CD4-positive, CD25-positive, alpha-beta regulatory T cell (primary cell): ENCODE results near the gene NUP93. TPM values are rescaled to one million over a fixed set of nuclear protein-coding genes. Genes with fewer than 3 reads are reported as not detected.

ENCODE experiments used
- ATAC-seq, 2 donors: fragments of 150-1000 bp; cut with Tn5 transposase; one replicate each; pipeline ENCODE4 v1.10.0; 2021; ENCODE audit warnings: low read depth in 2 of 2, moderate number of reproducible peaks in 2 of 2, moderate library complexity in 1 of 2
- DNase-seq, 3 donors: peaks; one replicate each; pipeline versions ENCODE4 v3.0.0 to v3.0.0-alpha.2; 2012 to 2022; ENCODE audit warnings: mixed read lengths in 1 of 3
- H3K27ac ChIP-seq: one replicate; pipeline ENCODE4 v1.7.0; 2013; ENCODE audit warnings: mild to moderate bottlenecking, low read length; ENCODE audit not compliant: insufficient read depth, poor library complexity, severe bottlenecking
- H3K27me3 ChIP-seq: one replicate; pipeline ENCODE4 v1.7.0; 2013; ENCODE audit warnings: low read length; ENCODE audit not compliant: control insufficient read depth, insufficient read depth
- H3K36me3 ChIP-seq: one replicate; pipeline ENCODE4 v1.7.0; 2013; ENCODE audit warnings: mild to moderate bottlenecking, low read length, moderate library complexity; ENCODE audit not compliant: control insufficient read depth, insufficient read depth
- H3K4me1 ChIP-seq: 2 replicates; pipeline ENCODE4 v1.7.0; 2013; ENCODE audit warnings: mild to moderate bottlenecking, low read length; ENCODE audit not compliant: insufficient read depth, control insufficient read depth, poor library complexity, severe bottlenecking
- H3K4me3 ChIP-seq: one replicate; pipeline ENCODE4 v1.7.0; 2013; ENCODE audit warnings: low read depth, mild to moderate bottlenecking, low read length, moderate library complexity
- H3K9me3 ChIP-seq, 2 experiments: 1 replicate in 1 of 2; 2 replicates in 1 of 2; pipeline ENCODE4 v1.7.0; 2013; ENCODE audit warnings: low read length in 2 of 2, mild to moderate bottlenecking in 1 of 2, moderate library complexity in 1 of 2; ENCODE audit not compliant: control insufficient read depth in 2 of 2
- H3K27ac Mint-ChIP-seq, 3 donors: one replicate each; pipeline ENCODE4 v1.8.0; 2020 to 2022; ENCODE audit warnings: mild to moderate bottlenecking in 3 of 3, mixed read lengths in 3 of 3, moderate library complexity in 2 of 3
- H3K27me3 Mint-ChIP-seq: one replicate; pipeline ENCODE4 v1.8.0; 2022; ENCODE audit warnings: mild to moderate bottlenecking, mixed read lengths
- H3K36me3 Mint-ChIP-seq: one replicate; pipeline ENCODE4 v1.8.0; 2020; ENCODE audit warnings: mixed read lengths
- H3K4me1 Mint-ChIP-seq, 4 donors: one replicate each; pipeline ENCODE4 v1.8.0; 2020 to 2022; ENCODE audit warnings: mixed read lengths in 4 of 4, mild to moderate bottlenecking in 1 of 4
- H3K4me3 Mint-ChIP-seq, 4 donors: one replicate each; pipeline ENCODE4 v1.8.0; 2020 to 2022; ENCODE audit warnings: mild to moderate bottlenecking in 4 of 4, mixed read lengths in 4 of 4, moderate library complexity in 3 of 4
- H3K9me3 Mint-ChIP-seq, 7 donors: one replicate each; pipeline ENCODE4 v1.8.0; 2020 to 2022; ENCODE audit warnings: mixed read lengths in 7 of 7, mild to moderate bottlenecking in 3 of 7, moderate library complexity in 2 of 7
- polyA plus RNA-seq, 4 donors: library from polyadenylated mRNA; unstranded; fragments of 300-500 nt; fragmentation: Illumina TruSeq; gene quantifications; one replicate each; pipeline ENCODE4 v1.2.3, GENCODE V29; 2021
- total RNA-seq: library from RNA; stranded (reverse); gene quantifications from one replicate; pipeline ENCODE4 v1.2.3, GENCODE V29; 2022

NUP93 gene
- total and polyA plus RNA-seq, 5 donors from 2014 or later, result 55.0 to 92.7 (median 77.8) TPM

DNA sequence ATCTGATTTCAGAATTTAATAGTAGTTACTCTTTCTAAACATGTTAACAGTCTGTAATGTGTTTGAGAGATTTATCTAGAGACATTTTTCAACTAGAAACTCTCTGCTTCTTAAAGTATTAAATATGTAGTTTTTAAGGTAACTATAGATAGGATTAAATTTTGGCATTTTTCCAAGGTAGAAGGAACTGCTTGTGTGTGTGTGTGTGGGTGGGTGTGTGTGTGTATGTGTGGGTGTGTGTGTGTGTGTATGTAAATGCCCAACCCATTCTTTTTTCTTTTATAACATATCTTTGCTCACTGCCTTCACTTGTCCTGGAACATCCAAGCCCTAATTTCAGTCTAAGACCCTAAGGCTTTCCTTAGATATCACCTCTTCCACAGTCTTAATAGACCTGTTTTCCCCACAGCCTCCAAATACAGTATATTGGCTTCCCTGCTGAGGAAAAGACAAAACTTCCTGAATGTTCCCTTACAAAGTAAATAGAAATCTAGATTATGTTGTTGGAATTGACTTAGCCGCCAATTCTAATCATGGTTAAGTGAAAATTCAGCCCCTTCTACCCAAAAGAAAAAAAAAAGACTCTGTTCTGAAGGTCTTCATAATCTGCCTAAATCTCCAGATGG, 33.5 kb downstream of the NUP93 start:
- no peaks in the 10 kb centered on the region for H3K9me3 ChIP-seq
- H3K36me3 ChIP-seq, result peaks cover 23% of the 10 kb centered on the region
- peaks cover 6 to 28% (median 7%) of the 10 kb centered on the region in 4 donors for H3K4me1 Mint-ChIP-seq
- peaks cover 37% of the 10 kb centered on the region for H3K36me3 Mint-ChIP-seq
- ATAC-seq (no peak), DNase-seq (no peak)
- no peaks in the 10 kb centered on the region for H3K27me3 Mint-ChIP-seq
- H3K27ac Mint-ChIP-seq, result peak overlapping the region in 2 of 3 donors; percentile 48 to 78
- no peak overlapping the region for H3K4me3 Mint-ChIP-seq
- no peak overlapping the region for H3K27ac ChIP-seq
- no peaks in the 10 kb centered on the region for H3K27me3 ChIP-seq
- H3K4me1 ChIP-seq, result peaks cover 7% of the 10 kb centered on the region
- no peak overlapping the region for H3K4me3 ChIP-seq
- H3K9me3 Mint-ChIP-seq, result no peaks in the 10 kb centered on the region

DNA sequence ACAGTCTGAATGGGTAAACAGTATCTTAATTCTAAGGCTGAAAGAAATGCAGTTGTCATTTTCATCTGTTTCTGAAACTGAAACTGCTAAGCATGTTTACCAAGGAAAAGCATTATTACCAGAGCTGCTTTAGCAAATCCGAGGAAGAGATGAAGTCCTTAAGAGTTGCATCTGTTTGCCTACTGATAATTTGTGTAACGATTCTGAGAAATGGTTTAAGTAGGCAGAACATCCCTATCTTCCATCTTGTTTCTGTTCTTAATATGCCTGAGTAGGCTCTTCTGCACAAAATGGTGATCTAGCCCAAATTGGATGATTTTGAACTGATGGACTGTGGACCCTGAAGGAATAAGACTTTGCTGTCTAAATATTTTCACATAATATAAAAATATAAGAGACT, 34.9 kb downstream of the NUP93 start:
- Histone ChIP-seq H3K9me3 (no peaks in the 10 kb centered on the region), H3K4me1 (peaks cover 7% of the 10 kb centered on the region), H3K36me3 (peaks cover 18% of the 10 kb centered on the region), H3K27ac (no peak overlapping the region), H3K27me3 (no peaks in the 10 kb centered on the region), H3K4me3 (no peak overlapping the region)
- Mint-ChIP-seq H3K27me3 (no peaks in the 10 kb centered on the region), H3K4me3 (no peak overlapping the region), H3K36me3 (peaks cover 26% of the 10 kb centered on the region), H3K27ac (peak overlapping the region in 1 of 3 donors; percentile 78), H3K9me3 (peaks cover 0 to 1% (median 0%) of the 10 kb centered on the region in 7 donors), H3K4me1 (peaks cover 4 to 26% (median 8%) of the 10 kb centered on the region in 4 donors)
- ATAC-seq (no peak), DNase-seq (peak in 1 of 3 donors; percentile 27)

DNA sequence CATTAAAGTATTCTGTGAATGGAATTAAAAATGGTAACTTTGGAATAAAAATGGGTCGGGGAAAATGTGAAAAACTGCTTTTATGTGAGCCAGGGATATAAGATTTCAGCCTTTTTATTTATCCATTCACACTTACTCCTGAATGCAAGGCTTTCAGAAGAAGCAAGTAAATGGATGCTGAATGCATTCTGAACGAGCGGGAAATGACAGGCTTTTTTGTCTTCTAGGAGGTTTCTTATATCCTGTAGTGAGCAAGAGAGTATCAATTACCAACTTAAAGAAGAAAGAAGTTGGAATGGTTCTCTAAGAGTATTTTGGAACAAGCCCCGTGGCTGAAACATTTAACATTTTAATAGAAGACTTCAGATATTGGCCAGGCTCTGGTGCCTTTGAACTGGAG, 36.0 kb downstream of the NUP93 start:
- peaks cover 10 to 34% (median 13%) of the 10 kb centered on the region in 4 donors for H3K4me1 Mint-ChIP-seq
- peaks cover 7% of the 10 kb centered on the region for H3K4me1 ChIP-seq
- H3K9me3 Mint-ChIP-seq, result peaks cover 0 to 3% (median 0%) of the 10 kb centered on the region in 7 donors
- H3K27me3 ChIP-seq, result no peaks in the 10 kb centered on the region
- peaks cover 11% of the 10 kb centered on the region for H3K36me3 ChIP-seq
- no peak overlapping the region for H3K4me3 ChIP-seq
- no peak overlapping the region for H3K4me3 Mint-ChIP-seq
- H3K27me3 Mint-ChIP-seq, result no peaks in the 10 kb centered on the region
- no peaks in the 10 kb centered on the region for H3K9me3 ChIP-seq
- peaks cover 22% of the 10 kb centered on the region for H3K36me3 Mint-ChIP-seq
- no peak overlapping the region for H3K27ac Mint-ChIP-seq
- no peak overlapping the region for H3K27ac ChIP-seq
- no peak for ATAC-seq
- no peak for DNase-seq

DNA sequence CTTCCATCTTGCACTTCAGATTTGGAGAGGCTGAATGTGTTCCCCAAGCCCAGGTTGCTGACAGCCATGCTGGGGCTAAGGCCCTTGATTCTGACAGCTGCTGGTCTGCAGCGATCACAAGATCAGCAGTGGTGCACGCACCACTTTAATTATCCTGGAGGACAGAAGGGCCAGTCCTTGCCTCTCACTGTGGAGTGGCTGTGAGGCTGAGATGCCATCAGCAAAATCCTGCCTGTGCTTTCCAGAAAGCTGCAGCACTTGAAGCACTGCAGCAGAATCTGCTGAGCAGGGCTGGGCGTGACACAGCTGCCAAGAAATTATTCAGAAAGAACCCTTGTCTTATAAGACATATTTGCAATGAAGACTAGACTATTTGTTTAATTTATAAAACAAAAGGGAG, 37.1 kb downstream of the NUP93 start:
- Histone ChIP-seq H3K4me3 (no peak overlapping the region), H3K9me3 (no peaks in the 10 kb centered on the region), H3K27me3 (no peaks in the 10 kb centered on the region), H3K27ac (no peak overlapping the region), H3K36me3 (peaks cover 4% of the 10 kb centered on the region), H3K4me1 (peaks cover 9% of the 10 kb centered on the region)
- H3K27me3 Mint-ChIP-seq, result no peaks in the 10 kb centered on the region
- H3K4me1 Mint-ChIP-seq, result peaks cover 13 to 45% (median 23%) of the 10 kb centered on the region in 4 donors
- H3K27ac Mint-ChIP-seq, result no peak overlapping the region
- peaks cover 17% of the 10 kb centered on the region for H3K36me3 Mint-ChIP-seq
- ATAC-seq (no peak), DNase-seq (no peak)
- H3K4me3 Mint-ChIP-seq, result no peak overlapping the region
- H3K9me3 Mint-ChIP-seq, result peaks cover 0 to 3% (median 0%) of the 10 kb centered on the region in 7 donors

DNA sequence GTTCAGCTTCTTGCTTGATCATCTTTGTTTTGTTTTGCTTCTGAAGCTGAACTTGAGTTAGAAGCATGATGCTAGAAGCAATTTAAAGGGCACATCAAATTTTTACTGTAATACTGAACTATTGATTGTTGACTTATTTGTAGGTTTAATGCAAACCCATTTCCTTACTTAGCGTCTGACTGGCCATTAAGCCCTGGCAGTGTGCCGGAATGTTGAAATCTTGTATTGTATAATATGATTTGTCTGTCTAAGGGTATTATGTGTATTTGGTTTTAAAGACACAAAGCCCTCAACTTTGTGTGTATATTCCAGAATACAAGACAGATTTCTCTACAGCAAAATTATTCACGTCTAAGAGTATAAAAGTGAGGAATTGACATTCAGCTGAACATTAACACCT, 39.7 kb downstream of the NUP93 start:
- Histone ChIP-seq H3K27ac (no peak overlapping the region), H3K4me1 (peaks cover 7% of the 10 kb centered on the region), H3K27me3 (no peaks in the 10 kb centered on the region), H3K4me3 (no peak overlapping the region), H3K36me3 (peaks cover 4% of the 10 kb centered on the region), H3K9me3 (no peaks in the 10 kb centered on the region)
- no peak for ATAC-seq
- DNase-seq, result no peak
- peaks cover 0 to 3% (median 0%) of the 10 kb centered on the region in 7 donors for H3K9me3 Mint-ChIP-seq
- no peaks in the 10 kb centered on the region for H3K27me3 Mint-ChIP-seq
- no peak overlapping the region for H3K27ac Mint-ChIP-seq
- H3K4me3 Mint-ChIP-seq, result no peak overlapping the region
- H3K4me1 Mint-ChIP-seq, result peaks cover 17 to 31% (median 26%) of the 10 kb centered on the region in 4 donors
- H3K36me3 Mint-ChIP-seq, result peaks cover 20% of the 10 kb centered on the region

DNA sequence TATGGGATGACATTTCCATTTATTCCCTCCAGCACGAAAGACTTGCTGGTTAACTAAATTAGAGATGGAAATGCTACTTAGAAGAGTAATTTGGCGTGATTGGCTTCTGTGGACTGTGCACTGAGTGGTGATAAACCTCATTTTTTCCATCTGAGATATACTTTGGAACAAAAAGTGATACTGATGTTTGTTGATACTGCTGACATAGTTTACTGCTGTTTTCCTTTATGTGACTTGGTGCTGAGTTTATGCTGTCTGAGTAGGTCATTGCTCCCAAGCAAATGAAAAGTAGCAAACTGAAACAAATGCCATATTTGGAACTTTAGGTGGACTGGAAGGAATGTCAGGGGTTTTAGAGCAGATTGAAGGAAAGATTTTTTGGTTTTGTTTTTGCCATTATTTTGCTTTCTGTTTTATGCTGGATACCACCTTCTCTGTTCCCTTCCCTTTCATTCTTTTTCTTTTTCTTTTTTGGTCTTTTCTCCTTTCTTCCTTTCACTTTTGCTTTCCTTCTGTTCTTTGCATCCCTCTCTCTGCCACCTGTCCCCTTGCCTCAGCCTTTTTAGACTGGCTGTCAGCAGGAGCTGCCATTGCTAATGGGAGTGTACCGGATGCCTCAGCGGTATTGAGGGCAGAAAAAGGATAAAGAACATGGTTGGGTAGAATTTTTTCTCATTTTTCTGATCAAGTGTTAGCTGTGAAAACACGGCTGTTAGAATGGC, 41.8 kb downstream of the NUP93 start:
- peaks cover 4% of the 10 kb centered on the region for H3K36me3 ChIP-seq
- peaks cover 13% of the 10 kb centered on the region for H3K36me3 Mint-ChIP-seq
- H3K4me3 Mint-ChIP-seq, result peak overlapping the region in 1 of 4 donors; percentile 27
- peaks cover 17 to 28% (median 25%) of the 10 kb centered on the region in 4 donors for H3K4me1 Mint-ChIP-seq
- H3K9me3 ChIP-seq, result no peaks in the 10 kb centered on the region
- peaks cover 4% of the 10 kb centered on the region for H3K4me1 ChIP-seq
- no peaks in the 10 kb centered on the region for H3K27me3 Mint-ChIP-seq
- DNase-seq (no peak), ATAC-seq (no peak)
- H3K27ac Mint-ChIP-seq, result no peak overlapping the region
- no peaks in the 10 kb centered on the region for H3K27me3 ChIP-seq
- H3K4me3 ChIP-seq, result no peak overlapping the region
- peaks cover 0 to 3% (median 0%) of the 10 kb centered on the region in 7 donors for H3K9me3 Mint-ChIP-seq
- no peak overlapping the region for H3K27ac ChIP-seq

DNA sequence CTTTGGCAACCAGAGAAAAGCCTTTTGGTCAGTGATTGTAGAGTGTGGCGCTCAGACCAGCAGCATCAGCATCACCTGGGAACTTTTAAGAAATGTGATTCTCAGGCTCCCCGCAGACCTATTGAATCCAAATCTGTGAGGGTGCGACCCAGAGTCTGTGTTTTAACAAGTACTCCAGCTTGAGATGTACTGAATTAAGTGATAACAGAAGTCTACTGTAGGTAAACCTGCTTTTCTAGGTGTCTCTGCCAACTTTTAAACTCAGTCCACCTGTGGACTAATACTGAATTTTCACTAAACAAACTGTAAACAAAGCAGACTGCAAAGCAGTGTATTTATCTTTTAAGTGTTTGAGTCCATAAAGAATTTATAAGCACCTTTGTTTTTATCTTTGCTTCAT, 43.6 kb downstream of the NUP93 start:
- H3K9me3 ChIP-seq, result no peaks in the 10 kb centered on the region
- H3K4me1 ChIP-seq, result peaks cover 4% of the 10 kb centered on the region
- no peaks in the 10 kb centered on the region for H3K27me3 ChIP-seq
- H3K27ac ChIP-seq, result no peak overlapping the region
- Mint-ChIP-seq H3K27ac (no peak overlapping the region), H3K36me3 (peaks cover 10% of the 10 kb centered on the region), H3K4me1 (peaks cover 24 to 28% (median 27%) of the 10 kb centered on the region in 4 donors), H3K9me3 (peaks cover 0 to 3% (median 0%) of the 10 kb centered on the region in 7 donors), H3K27me3 (no peaks in the 10 kb centered on the region), H3K4me3 (no peak overlapping the region)
- no peaks in the 10 kb centered on the region for H3K36me3 ChIP-seq
- ATAC-seq (no peak), DNase-seq (no peak)
- no peak overlapping the region for H3K4me3 ChIP-seq
